Measurements from ENCODE around the gene SSBP1.
"Not testable (repeated sequence)": the region's sequence is repeated elsewhere in the genome, so short reads cannot be mapped to it uniquely, and the experiment has no call there.

DNA sequence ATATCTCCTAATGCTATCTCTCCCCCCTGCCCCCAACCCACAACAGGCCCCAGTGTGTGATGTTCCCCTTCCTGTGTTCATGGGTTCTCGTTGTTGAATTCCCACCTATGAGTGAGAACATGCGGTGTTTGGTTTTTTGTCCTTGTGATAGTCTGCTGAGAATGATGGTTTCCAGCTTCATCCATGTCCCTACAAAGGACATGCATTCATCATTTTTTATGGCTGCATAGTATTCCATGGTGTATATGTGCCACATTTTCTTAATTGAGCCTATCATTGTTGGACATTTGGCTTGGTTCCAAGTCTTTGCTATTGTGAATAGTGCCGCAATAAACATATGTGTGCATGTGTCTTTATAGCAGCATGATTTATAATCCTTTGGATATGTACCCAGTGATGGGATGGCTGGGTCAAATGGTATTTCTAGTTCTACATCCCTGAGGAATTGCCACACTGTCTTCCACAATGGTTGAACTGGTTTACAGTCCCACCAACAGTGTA is 32.0 kb downstream of the SSBP1 start:
- not testable (repeated sequence) for TF ChIP-seq CTCF (IDR thresholded peaks at IDR 0.05); HDAC2 (IDR thresholded peaks at IDR 0.05); JUNB (IDR thresholded peaks at IDR 0.05); POLR2A (IDR thresholded peaks at IDR 0.05; ENCODE audit: low read length); RARB (CRISPR knock-in tag; IDR thresholded peaks at IDR 0.05); TP53 (CRISPR knock-in tag; IDR thresholded peaks at IDR 0.05); BHLHE40 (IDR thresholded peaks at IDR 0.05; ENCODE audit: low read depth, low read length); HMGXB4 (CRISPR knock-in tag; IDR thresholded peaks at IDR 0.05; ENCODE audit: borderline replicate concordance)
- TF ChIP-seq, protein P1, sequence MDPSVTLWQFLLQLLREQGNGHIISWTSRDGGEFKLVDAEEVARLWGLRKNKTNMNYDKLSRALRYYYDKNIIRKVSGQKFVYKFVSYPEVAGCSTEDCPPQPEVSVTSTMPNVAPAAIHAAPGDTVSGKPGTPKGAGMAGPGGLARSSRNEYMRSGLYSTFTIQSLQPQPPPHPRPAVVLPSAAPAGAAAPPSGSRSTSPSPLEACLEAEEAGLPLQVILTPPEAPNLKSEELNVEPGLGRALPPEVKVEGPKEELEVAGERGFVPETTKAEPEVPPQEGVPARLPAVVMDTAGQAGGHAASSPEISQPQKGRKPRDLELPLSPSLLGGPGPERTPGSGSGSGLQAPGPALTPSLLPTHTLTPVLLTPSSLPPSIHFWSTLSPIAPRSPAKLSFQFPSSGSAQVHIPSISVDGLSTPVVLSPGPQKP (IDR thresholded peaks at IDR 0.05; ENCODE audit: low read depth, low read length) = not testable (repeated sequence)
